ENCODE data around the gene CACNA1E.

The CACNA1E gene

DNA sequence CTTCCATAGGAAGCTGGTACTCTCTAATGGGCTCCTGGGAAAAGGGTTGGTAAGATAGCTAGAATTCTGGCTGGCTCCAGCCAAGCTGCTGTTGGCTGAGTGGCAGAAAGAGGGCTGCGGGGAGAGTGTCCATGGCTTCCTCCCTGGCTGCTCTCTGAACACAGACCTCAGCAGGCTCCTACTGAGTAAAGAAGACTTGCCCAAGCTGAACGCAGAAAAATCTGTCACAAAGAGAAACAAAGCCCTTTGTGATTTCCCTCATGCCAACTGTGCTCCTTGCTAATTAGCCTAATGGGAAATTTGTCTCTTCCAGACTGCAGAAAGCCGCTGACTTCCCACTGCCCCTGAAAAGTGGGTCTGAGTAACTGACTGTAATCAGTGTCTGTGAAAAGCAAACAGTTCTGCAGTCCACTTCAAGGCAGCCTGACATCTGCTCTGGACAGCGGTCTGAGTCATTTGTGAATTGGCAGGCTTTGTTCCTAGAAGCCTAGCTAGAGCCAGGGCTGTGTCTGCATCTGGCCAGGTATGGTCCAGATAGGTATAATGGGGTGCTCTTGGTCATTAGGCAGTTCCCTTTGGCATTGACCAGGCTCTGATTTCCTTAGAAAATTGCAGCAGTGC, 295.4 kb downstream of the CACNA1E start:
- ATAC-seq, result no peak
- no peak for TF ChIP-seq RARB (CRISPR knock-in tag; IDR thresholded peaks at IDR 0.05)
- TF ChIP-seq ZFP30 (CRISPR knock-in tag; IDR thresholded peaks at IDR 0.05), result no peak
- no peak for TF ChIP-seq ISL1 (CRISPR knock-in tag; IDR thresholded peaks at IDR 0.05)

DNA sequence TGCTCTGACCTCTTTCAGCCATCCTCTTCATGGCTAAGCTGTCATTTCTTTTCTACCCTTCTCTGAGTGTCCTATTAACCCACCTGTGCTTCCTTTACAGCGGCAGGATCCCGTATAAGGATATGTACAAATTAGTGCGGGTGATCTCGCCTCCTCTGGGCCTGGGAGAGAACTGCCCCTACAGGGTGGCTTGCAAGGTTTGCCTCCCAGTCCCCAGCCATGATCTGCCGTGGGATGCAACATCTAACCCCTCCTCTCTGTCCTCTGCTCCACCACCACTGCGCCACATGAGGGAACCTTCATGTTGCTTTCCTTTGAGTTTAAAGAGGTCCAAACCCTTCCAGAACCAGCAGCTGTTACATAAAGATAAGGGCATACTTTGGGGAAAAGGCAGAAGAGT, 296.0 kb downstream of the CACNA1E start:
- TF ChIP-seq, protein P1, sequence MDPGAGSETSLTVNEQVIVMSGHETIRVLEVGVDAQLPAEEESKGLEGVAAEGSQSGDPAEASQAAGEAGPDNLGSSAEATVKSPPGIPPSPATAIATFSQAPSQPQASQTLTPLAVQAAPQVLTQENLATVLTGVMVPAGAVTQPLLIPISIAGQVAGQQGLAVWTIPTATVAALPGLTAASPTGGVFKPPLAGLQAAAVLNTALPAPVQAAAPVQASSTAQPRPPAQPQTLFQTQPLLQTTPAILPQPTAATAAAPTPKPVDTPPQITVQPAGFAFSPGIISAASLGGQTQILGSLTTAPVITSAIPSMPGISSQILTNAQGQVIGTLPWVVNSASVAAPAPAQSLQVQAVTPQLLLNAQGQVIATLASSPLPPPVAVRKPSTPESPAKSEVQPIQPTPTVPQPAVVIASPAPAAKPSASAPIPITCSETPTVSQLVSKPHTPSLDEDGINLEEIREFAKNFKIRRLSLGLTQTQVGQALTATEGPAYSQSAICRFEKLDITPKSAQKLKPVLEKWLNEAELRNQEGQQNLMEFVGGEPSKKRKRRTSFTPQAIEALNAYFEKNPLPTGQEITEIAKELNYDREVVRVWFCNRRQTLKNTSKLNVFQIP (CRISPR knock-in tag; IDR thresholded peaks at IDR 0.05; ENCODE audit: borderline replicate concordance, low read depth), result no peak
- TF ChIP-seq PPARA (CRISPR knock-in tag; IDR thresholded peaks at IDR 0.05; ENCODE audit: borderline replicate concordance) (no peak), ZFP3 (CRISPR knock-in tag; IDR thresholded peaks at IDR 0.05) (no peak), BACH2 (CRISPR knock-in tag; IDR thresholded peaks at IDR 0.05; ENCODE audit: borderline replicate concordance) (no peak), ZNF70 (CRISPR knock-in tag; IDR thresholded peaks at IDR 0.05) (no peak), CSDC2 (CRISPR knock-in tag; IDR thresholded peaks at IDR 0.05) (no peak)
- TF ChIP-seq, protein P2, sequence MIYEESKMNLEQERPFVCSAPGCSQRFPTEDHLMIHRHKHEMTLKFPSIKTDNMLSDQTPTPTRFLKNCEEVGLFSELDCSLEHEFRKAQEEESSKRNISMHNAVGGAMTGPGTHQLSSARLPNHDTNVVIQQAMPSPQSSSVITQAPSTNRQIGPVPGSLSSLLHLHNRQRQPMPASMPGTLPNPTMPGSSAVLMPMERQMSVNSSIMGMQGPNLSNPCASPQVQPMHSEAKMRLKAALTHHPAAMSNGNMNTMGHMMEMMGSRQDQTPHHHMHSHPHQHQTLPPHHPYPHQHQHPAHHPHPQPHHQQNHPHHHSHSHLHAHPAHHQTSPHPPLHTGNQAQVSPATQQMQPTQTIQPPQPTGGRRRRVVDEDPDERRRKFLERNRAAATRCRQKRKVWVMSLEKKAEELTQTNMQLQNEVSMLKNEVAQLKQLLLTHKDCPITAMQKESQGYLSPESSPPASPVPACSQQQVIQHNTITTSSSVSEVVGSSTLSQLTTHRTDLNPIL (CRISPR knock-in tag; IDR thresholded peaks at IDR 0.05; ENCODE audit: low read depth), result no peak
- ATAC-seq, result no peak

DNA sequence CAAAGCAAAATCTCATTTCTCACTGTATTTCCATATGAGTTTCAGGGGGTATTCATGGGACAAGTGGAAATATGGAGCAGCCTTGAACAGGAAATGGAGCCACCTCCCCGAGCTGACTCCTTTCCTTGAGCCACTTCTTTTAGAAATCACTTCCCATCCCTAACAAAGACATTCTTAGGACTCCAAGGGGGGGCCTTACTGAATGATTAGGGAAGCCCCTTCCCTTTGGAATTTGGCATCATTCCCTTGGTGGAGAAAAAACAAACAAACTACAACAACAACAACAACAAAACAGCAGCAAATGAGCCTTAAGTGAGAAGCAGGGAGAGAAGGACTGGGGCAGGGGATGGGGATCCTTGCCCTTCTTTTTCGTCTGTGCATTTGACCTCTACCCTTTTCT, 299.9 kb downstream of the CACNA1E start:
- no peak for TF ChIP-seq ISL1 (CRISPR knock-in tag; IDR thresholded peaks at IDR 0.05)
- TF ChIP-seq PPARA (CRISPR knock-in tag; IDR thresholded peaks at IDR 0.05; ENCODE audit: borderline replicate concordance), result no peak
- TF ChIP-seq ZNF70 (CRISPR knock-in tag; IDR thresholded peaks at IDR 0.05), result no peak
- TF ChIP-seq, protein P3, sequence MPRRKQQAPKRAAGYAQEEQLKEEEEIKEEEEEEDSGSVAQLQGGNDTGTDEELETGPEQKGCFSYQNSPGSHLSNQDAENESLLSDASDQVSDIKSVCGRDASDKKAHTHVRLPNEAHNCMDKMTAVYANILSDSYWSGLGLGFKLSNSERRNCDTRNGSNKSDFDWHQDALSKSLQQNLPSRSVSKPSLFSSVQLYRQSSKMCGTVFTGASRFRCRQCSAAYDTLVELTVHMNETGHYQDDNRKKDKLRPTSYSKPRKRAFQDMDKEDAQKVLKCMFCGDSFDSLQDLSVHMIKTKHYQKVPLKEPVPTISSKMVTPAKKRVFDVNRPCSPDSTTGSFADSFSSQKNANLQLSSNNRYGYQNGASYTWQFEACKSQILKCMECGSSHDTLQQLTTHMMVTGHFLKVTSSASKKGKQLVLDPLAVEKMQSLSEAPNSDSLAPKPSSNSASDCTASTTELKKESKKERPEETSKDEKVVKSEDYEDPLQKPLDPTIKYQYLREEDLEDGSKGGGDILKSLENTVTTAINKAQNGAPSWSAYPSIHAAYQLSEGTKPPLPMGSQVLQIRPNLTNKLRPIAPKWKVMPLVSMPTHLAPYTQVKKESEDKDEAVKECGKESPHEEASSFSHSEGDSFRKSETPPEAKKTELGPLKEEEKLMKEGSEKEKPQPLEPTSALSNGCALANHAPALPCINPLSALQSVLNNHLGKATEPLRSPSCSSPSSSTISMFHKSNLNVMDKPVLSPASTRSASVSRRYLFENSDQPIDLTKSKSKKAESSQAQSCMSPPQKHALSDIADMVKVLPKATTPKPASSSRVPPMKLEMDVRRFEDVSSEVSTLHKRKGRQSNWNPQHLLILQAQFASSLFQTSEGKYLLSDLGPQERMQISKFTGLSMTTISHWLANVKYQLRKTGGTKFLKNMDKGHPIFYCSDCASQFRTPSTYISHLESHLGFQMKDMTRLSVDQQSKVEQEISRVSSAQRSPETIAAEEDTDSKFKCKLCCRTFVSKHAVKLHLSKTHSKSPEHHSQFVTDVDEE (CRISPR knock-in tag; IDR thresholded peaks at IDR 0.05), result no peak
- TF ChIP-seq ZFP30 (CRISPR knock-in tag; IDR thresholded peaks at IDR 0.05), result no peak
- TF ChIP-seq ZNF565 (CRISPR knock-in tag; conservative IDR thresholded peaks at IDR 0.05; ENCODE audit: low read depth), result no peak
- TF ChIP-seq TCF4 (CRISPR knock-in tag; IDR thresholded peaks at IDR 0.05; ENCODE audit: borderline replicate concordance), result no peak
- TF ChIP-seq, protein P4, sequence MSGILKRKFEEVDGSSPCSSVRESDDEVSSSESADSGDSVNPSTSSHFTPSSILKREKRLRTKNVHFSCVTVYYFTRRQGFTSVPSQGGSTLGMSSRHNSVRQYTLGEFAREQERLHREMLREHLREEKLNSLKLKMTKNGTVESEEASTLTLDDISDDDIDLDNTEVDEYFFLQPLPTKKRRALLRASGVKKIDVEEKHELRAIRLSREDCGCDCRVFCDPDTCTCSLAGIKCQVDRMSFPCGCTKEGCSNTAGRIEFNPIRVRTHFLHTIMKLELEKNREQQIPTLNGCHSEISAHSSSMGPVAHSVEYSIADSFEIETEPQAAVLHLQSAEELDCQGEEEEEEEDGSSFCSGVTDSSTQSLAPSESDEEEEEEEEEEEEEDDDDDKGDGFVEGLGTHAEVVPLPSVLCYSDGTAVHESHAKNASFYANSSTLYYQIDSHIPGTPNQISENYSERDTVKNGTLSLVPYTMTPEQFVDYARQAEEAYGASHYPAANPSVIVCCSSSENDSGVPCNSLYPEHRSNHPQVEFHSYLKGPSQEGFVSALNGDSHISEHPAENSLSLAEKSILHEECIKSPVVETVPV (CRISPR knock-in tag; IDR thresholded peaks at IDR 0.05), result no peak
- no peak for TF ChIP-seq CSDC2 (CRISPR knock-in tag; IDR thresholded peaks at IDR 0.05)
- TF ChIP-seq, protein P2 (CRISPR knock-in tag; IDR thresholded peaks at IDR 0.05; ENCODE audit: low read depth), result no peak
- TF ChIP-seq ZFP3 (CRISPR knock-in tag; IDR thresholded peaks at IDR 0.05), result no peak
- no peak for TF ChIP-seq TOX (CRISPR knock-in tag; IDR thresholded peaks at IDR 0.05; ENCODE audit: borderline replicate concordance)
- no peak for TF ChIP-seq GLIS3 (CRISPR knock-in tag; IDR thresholded peaks at IDR 0.05)
- TF ChIP-seq OSR1 (CRISPR knock-in tag; IDR thresholded peaks at IDR 0.05), result no peak
- TF ChIP-seq ESRRG (CRISPR knock-in tag; IDR thresholded peaks at IDR 0.05), result no peak
- no peak for TF ChIP-seq ZC3H10 (CRISPR knock-in tag; IDR thresholded peaks at IDR 0.05)
- TF ChIP-seq RARB (CRISPR knock-in tag; IDR thresholded peaks at IDR 0.05), result no peak
- TF ChIP-seq ZNF8 (CRISPR knock-in tag; IDR thresholded peaks at IDR 0.05), result no peak
- no peak for TF ChIP-seq SNAI2 (CRISPR knock-in tag; IDR thresholded peaks at IDR 0.05)
- no peak for ATAC-seq

All from SK-N-SH treated with all-trans-retinoic acid at 6 μM for 48 hours (cell line).